Measurements from ENCODE around the gene MYBPC1.
"Not testable (repeated sequence)": the region's sequence is repeated elsewhere in the genome, so short reads cannot be mapped to it uniquely, and the experiment has no call there.

Gene MYBPC1

GRCh38 chr12:101664992-101665391 is 70.2 kb downstream of the MYBPC1 start:
- FAIRE-seq (no peak), DNase-seq (ENCODE audit: insufficient read length, low spot score) (no peak)
- TF ChIP-seq CTCF (IDR thresholded peaks at IDR 0.05; ENCODE audit: insufficient read depth, missing control alignments): no peak

GRCh38 chr12:101666052-101666728 is 71.4 kb downstream of the MYBPC1 start:
- FAIRE-seq (no peak), DNase-seq (ENCODE audit: insufficient read length, low spot score) (no peak)
- TF ChIP-seq CTCF (IDR thresholded peaks at IDR 0.05; ENCODE audit: insufficient read depth, missing control alignments): no peak

- no peak for FAIRE-seq
- no peak for DNase-seq (ENCODE audit: insufficient read length, low spot score)
- no peak for TF ChIP-seq CTCF (IDR thresholded peaks at IDR 0.05; ENCODE audit: insufficient read depth, missing control alignments)
These were observed 72.8 kb downstream of the MYBPC1 start for GRCh38 chr12:101667591-101667990.

- TF ChIP-seq CTCF (IDR thresholded peaks at IDR 0.05; ENCODE audit: insufficient read depth, missing control alignments): peak; percentile 38
- no peak for DNase-seq (ENCODE audit: insufficient read length, low spot score)
- FAIRE-seq: no peak
These were observed 75.4 kb downstream of the MYBPC1 start for GRCh38 chr12:101670007-101670671.

GRCh38 chr12:101671157-101671791 is 76.5 kb downstream of the MYBPC1 start:
- DNase-seq (ENCODE audit: insufficient read length, low spot score): no peak
- no peak for TF ChIP-seq CTCF (IDR thresholded peaks at IDR 0.05; ENCODE audit: insufficient read depth, missing control alignments)
- FAIRE-seq: no peak

- no peak for FAIRE-seq
- TF ChIP-seq CTCF (IDR thresholded peaks at IDR 0.05; ENCODE audit: insufficient read depth, missing control alignments): no peak
- DNase-seq (ENCODE audit: insufficient read length, low spot score): no peak
These were observed 77.1 kb downstream of the MYBPC1 start for GRCh38 chr12:101671833-101672232.

GRCh38 chr12:101675555-101675954 is 80.8 kb downstream of the MYBPC1 start:
- DNase-seq (ENCODE audit: insufficient read length, low spot score) (no peak), FAIRE-seq (no peak)
- TF ChIP-seq CTCF (IDR thresholded peaks at IDR 0.05; ENCODE audit: insufficient read depth, missing control alignments): no peak

GRCh38 chr12:101676497-101676896 is 81.7 kb downstream of the MYBPC1 start:
- not testable (repeated sequence) for FAIRE-seq; DNase-seq (ENCODE audit: insufficient read length, low spot score)

Measured in D721Med (cell line).